Activated T-cell treated with anti-CD3 and anti-CD28 coated beads for 24 hours (primary cell): ENCODE data around the gene AHR.
"Not testable (repeated sequence)": the region's sequence is repeated elsewhere in the genome, so short reads cannot be mapped to it uniquely, and the experiment has no call there.

Experiments used
- DNase-seq: peaks from one replicate; pipeline ENCODE4 v3.0.0-alpha.2; 2020; ENCODE audit warnings: low read depth

AHR gene

GRCh38 chr7:17339952-17340351, 41.5 kb downstream of the AHR start:
- DNase-seq = no peak

GRCh38 chr7:17340655-17341054, 42.2 kb downstream of the AHR start:
- no peak for DNase-seq

GRCh38 chr7:17342756-17343155, 44.3 kb downstream of the AHR start:
- DNase-seq = no peak

GRCh38 chr7:17347401-17347800, 48.9 kb downstream of the AHR start:
- no peak for DNase-seq

- not testable (repeated sequence) for DNase-seq
Observed at GRCh38 chr7:17348932-17349331, 50.5 kb downstream of the AHR start.

GRCh38 chr7:17350321-17350720, 51.9 kb downstream of the AHR start:
- not testable (repeated sequence) for DNase-seq

- DNase-seq = not testable (repeated sequence)
Observed at GRCh38 chr7:17353650-17354419, 55.4 kb downstream of the AHR start.

- no peak for DNase-seq
Observed at GRCh38 chr7:17354473-17354872, 56.0 kb downstream of the AHR start.

- DNase-seq = no peak
Observed at GRCh38 chr7:17355050-17355449, 56.6 kb downstream of the AHR start.

- no peak for DNase-seq
Observed at GRCh38 chr7:17357952-17358351, 59.5 kb downstream of the AHR start.

- no peak for DNase-seq
Observed at GRCh38 chr7:17359610-17360009, 61.2 kb downstream of the AHR start.

- no peak for DNase-seq
Observed at GRCh38 chr7:17362439-17363105, 64.1 kb downstream of the AHR start.

- no peak for DNase-seq
Observed at GRCh38 chr7:17364671-17365070, 66.2 kb downstream of the AHR start.

- no peak for DNase-seq
Observed at GRCh38 chr7:17365775-17366174, 67.3 kb downstream of the AHR start.

- DNase-seq = no peak
Observed at GRCh38 chr7:17367502-17367901, 69.0 kb downstream of the AHR start.

GRCh38 chr7:17368856-17369524, 70.5 kb downstream of the AHR start:
- no peak for DNase-seq

GRCh38 chr7:17369691-17370426, 71.4 kb downstream of the AHR start:
- no peak for DNase-seq

- DNase-seq = no peak
Observed at GRCh38 chr7:17370901-17371585, 72.6 kb downstream of the AHR start.

GRCh38 chr7:17371671-17372524, 73.4 kb downstream of the AHR start:
- no peak for DNase-seq

- no peak for DNase-seq
Observed at GRCh38 chr7:17374157-17374556, 75.7 kb downstream of the AHR start.

- DNase-seq = no peak
Observed at GRCh38 chr7:17374654-17375053, 76.2 kb downstream of the AHR start.
